Liver (tissue), 9 donors: Measurements from ENCODE around the gene RACGAP1. TPM values are rescaled to one million over a fixed set of nuclear protein-coding genes. Genes with fewer than 3 reads are reported as not detected.
A peak's percentile ranks its signal among the peaks of the same experiment; 100 is the strongest.

ENCODE experiments used
- DNase-seq: peaks from one replicate; pipeline ENCODE4 v3.0.0-alpha.2; 2017; ENCODE audit warnings: low spot score
- H3K27ac ChIP-seq, 2 donors: one replicate each; pipeline ENCODE4 v1.7.0; 2013; ENCODE audit warnings: inconsistent platforms in 2 of 2, low read length in 2 of 2, control low read depth in 1 of 2, low read depth in 1 of 2, mild to moderate bottlenecking in 1 of 2
- H3K27me3 ChIP-seq, 4 donors: one replicate each; pipeline versions ENCODE4 v1.6.1 to v1.7.0; 2013; ENCODE audit warnings: low read length in 3 of 4, inconsistent platforms in 1 of 4, mild to moderate bottlenecking in 1 of 4, moderate library complexity in 1 of 4; ENCODE audit not compliant: control insufficient read depth in 4 of 4, insufficient read depth in 4 of 4
- H3K36me3 ChIP-seq, 4 donors: one replicate each; pipeline versions ENCODE4 v1.6.1 to v1.7.0; 2013; ENCODE audit warnings: low read length in 3 of 4, mild to moderate bottlenecking in 3 of 4, low read depth in 1 of 4, moderate library complexity in 1 of 4; ENCODE audit not compliant: control insufficient read depth in 4 of 4, insufficient read depth in 3 of 4
- H3K4me1 ChIP-seq, 4 donors: one replicate each; pipeline versions ENCODE4 v1.6.1 to v1.7.0; 2013; ENCODE audit warnings: low read length in 3 of 4, mild to moderate bottlenecking in 3 of 4, moderate library complexity in 1 of 4; ENCODE audit not compliant: control insufficient read depth in 4 of 4, insufficient read depth in 4 of 4
- H3K4me3 ChIP-seq, 3 donors: one replicate each; pipeline versions ENCODE4 v1.6.1 to v1.7.0; 2013; ENCODE audit warnings: low read length in 3 of 3, control low read depth in 1 of 3, low read depth in 1 of 3, mild to moderate bottlenecking in 1 of 3
- H3K9ac ChIP-seq, 2 donors: one replicate each; pipeline ENCODE4 v1.7.0; 2013; ENCODE audit warnings: low read length in 2 of 2, mild to moderate bottlenecking in 2 of 2, moderate library complexity in 2 of 2, control low read depth in 1 of 2, low read depth in 1 of 2
- H3K9me3 ChIP-seq, 4 donors: one replicate each; pipeline versions ENCODE4 v1.6.1 to v1.7.0; 2013; ENCODE audit warnings: low read length in 3 of 4; ENCODE audit not compliant: control insufficient read depth in 4 of 4
- EGR1 ChIP-seq, 2 donors: IDR thresholded peaks; 2 replicates each; pipeline ENCODE4 v1.6.1; 2016 to 2018; ENCODE audit warnings: antibody characterized with exemption in 2 of 2, low read depth in 2 of 2
- FOXA1 ChIP-seq: IDR thresholded peaks from 2 replicates; pipeline ENCODE4 v1.6.1; 2016; ENCODE audit warnings: antibody characterized with exemption
- FOXA2 ChIP-seq: IDR thresholded peaks from 2 replicates; pipeline ENCODE4 v1.6.1; 2016; ENCODE audit warnings: antibody characterized with exemption
- HNF4A ChIP-seq, 2 donors: conservative IDR thresholded peaks; 2 replicates each; pipeline ENCODE4 v1.6.1; 2016; ENCODE audit warnings: antibody characterized with exemption in 2 of 2, mild to moderate bottlenecking in 2 of 2
- HNF4G ChIP-seq: IDR thresholded peaks from 2 replicates; pipeline ENCODE4 v1.6.1; 2016; ENCODE audit warnings: antibody characterized with exemption
- JUND ChIP-seq, 2 donors: IDR thresholded peaks; 2 replicates each; pipeline ENCODE4 v1.6.1; 2016; ENCODE audit warnings: antibody characterized with exemption in 2 of 2
- RAD21 ChIP-seq, 2 donors: IDR thresholded peaks; 2 replicates each; pipeline ENCODE4 v1.6.1; 2016; ENCODE audit warnings: antibody characterized with exemption in 2 of 2, mild to moderate bottlenecking in 2 of 2
- RXRA ChIP-seq, 2 donors: IDR thresholded peaks; 2 replicates each; pipeline ENCODE4 v1.6.1; 2017 to 2018; ENCODE audit warnings: antibody characterized with exemption in 2 of 2, mild to moderate bottlenecking in 1 of 2
- SP1 ChIP-seq: IDR thresholded peaks from 2 replicates; pipeline ENCODE4 v1.6.1; 2018; ENCODE audit warnings: antibody characterized with exemption, mild to moderate bottlenecking
- WGBS: extraction: QIAGEN DNeasy Blood & Tissue Kit; methylation state at CpG from one replicate; pipeline ENCODE4 v1.1.7; 2013; 5-methylcytosine and 5-hydroxymethylcytosine counted together
- polyA plus RNA-seq, 2 donors: library from polyadenylated mRNA; stranded (reverse) in 1 of 2; unstranded in 1 of 2; fragments of 200-250 nt in 1 of 2; fragments of >200 nt in 1 of 2; fragmentation: Nextera tagmentation in 1 of 2; extraction: Ambion mirVana in 1 of 2; gene quantifications; one replicate each; pipeline versions ENCODE4 v1.2.1 to v1.2.3, GENCODE V29; 2013 to 2015
- total RNA-seq, 2 donors: library from RNA; depleted of rRNA; stranded (reverse); fragments of >200 nt; gene quantifications; one replicate each; pipeline ENCODE4 v1.2.3, GENCODE V29; 2014
- TF ChIP-seq, protein P1 (sequence below): IDR thresholded peaks from 2 replicates; pipeline ENCODE4 v1.6.1; 2016; ENCODE audit warnings: antibody characterized with exemption
- TF ChIP-seq, protein P2 (sequence below): IDR thresholded peaks from 2 replicates; pipeline ENCODE4 v1.6.1; 2016; ENCODE audit warnings: antibody characterized with exemption
- TF ChIP-seq, protein P3 (sequence below): IDR thresholded peaks from 2 replicates; pipeline ENCODE4 v1.6.1; 2016; ENCODE audit warnings: antibody characterized with exemption, mild to moderate bottlenecking
- TF ChIP-seq, protein P4 (sequence below): IDR thresholded peaks from 2 replicates; pipeline ENCODE4 v1.6.1; 2016; ENCODE audit warnings: antibody characterized with exemption
- TF ChIP-seq, protein P5 (sequence below): fragments of 150-350 bp; IDR thresholded peaks from 2 replicates; pipeline ENCODE4 v1.5.1; 2017; ENCODE audit warnings: improper control_type of control experiment, low read depth, low read length; ENCODE audit not compliant: missing input control
- donor health status: healthy.
- donor health status: healthy.
- donor health status: healthy.
- donor health status: healthy.
- donor health status: healthy.

RACGAP1 gene
- total and polyA plus RNA-seq, 4 donors = 1.0 to 38.3 (median 2.9) TPM

DNA sequence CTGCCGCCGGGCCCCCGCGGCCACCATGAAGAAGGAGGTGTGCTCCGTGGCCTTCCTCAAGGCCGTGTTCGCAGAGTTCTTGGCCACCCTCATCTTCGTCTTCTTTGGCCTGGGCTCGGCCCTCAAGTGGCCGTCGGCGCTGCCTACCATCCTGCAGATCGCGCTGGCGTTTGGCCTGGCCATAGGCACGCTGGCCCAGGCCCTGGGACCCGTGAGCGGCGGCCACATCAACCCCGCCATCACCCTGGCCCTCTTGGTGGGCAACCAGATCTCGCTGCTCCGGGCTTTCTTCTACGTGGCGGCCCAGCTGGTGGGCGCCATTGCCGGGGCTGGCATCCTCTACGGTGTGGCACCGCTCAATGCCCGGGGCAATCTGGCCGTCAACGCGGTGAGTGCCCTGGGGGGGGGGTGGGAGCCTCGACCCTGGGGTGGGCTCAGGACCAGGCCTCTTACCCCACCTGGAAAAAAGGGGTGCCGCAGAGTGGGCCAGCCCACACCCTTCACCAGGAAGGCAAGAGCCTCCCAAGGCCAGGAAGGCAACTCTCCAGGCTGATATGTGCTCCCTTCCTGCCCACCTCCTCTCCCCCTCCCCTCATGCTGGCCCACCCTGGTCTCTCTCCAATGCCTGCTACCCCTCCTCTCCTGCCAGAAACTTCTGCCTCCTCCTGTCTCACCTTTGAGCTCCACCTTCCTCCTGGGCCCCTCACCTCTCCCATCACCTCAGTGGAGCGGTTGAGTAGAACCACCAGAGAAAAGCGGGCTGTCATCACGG is 63.1 kb downstream of the RACGAP1 start:
- Histone ChIP-seq H3K36me3 (no peaks in the 10 kb centered on the region), H3K27me3 (peaks cover 0 to 5% (median 1%) of the 10 kb centered on the region in 4 donors), H3K4me1 (peaks cover 6 to 22% (median 16%) of the 10 kb centered on the region in 4 donors), H3K27ac (no peak overlapping the region), H3K4me3 (peak overlapping the region in 1 of 3 donors; percentile 18), H3K9me3 (no peaks in the 10 kb centered on the region), H3K9ac (no peak overlapping the region)
- 75% methylated on average over 37 of the region's 37 CpGs for WGBS
- DNase-seq = no peak
- TF ChIP-seq, protein P1, sequence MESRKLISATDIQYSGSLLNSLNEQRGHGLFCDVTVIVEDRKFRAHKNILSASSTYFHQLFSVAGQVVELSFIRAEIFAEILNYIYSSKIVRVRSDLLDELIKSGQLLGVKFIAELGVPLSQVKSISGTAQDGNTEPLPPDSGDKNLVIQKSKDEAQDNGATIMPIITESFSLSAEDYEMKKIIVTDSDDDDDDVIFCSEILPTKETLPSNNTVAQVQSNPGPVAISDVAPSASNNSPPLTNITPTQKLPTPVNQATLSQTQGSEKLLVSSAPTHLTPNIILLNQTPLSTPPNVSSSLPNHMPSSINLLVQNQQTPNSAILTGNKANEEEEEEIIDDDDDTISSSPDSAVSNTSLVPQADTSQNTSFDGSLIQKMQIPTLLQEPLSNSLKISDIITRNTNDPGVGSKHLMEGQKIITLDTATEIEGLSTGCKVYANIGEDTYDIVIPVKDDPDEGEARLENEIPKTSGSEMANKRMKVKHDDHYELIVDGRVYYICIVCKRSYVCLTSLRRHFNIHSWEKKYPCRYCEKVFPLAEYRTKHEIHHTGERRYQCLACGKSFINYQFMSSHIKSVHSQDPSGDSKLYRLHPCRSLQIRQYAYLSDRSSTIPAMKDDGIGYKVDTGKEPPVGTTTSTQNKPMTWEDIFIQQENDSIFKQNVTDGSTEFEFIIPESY = no peak
- TF ChIP-seq RXRA (IDR thresholded peaks at IDR 0.05) = no peak
- TF ChIP-seq EGR1 (IDR thresholded peaks at IDR 0.05; ENCODE audit: low read depth in 2 of 2) = no peak
- TF ChIP-seq HNF4A (conservative IDR thresholded peaks at IDR 0.05) = no peak
- no peak for TF ChIP-seq JUND (IDR thresholded peaks at IDR 0.05)
- TF ChIP-seq FOXA1 = no peak
- TF ChIP-seq, protein P2, sequence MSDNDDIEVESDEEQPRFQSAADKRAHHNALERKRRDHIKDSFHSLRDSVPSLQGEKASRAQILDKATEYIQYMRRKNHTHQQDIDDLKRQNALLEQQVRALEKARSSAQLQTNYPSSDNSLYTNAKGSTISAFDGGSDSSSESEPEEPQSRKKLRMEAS = no peak
- TF ChIP-seq RAD21 (IDR thresholded peaks at IDR 0.05) = no peak
- TF ChIP-seq, protein P3, sequence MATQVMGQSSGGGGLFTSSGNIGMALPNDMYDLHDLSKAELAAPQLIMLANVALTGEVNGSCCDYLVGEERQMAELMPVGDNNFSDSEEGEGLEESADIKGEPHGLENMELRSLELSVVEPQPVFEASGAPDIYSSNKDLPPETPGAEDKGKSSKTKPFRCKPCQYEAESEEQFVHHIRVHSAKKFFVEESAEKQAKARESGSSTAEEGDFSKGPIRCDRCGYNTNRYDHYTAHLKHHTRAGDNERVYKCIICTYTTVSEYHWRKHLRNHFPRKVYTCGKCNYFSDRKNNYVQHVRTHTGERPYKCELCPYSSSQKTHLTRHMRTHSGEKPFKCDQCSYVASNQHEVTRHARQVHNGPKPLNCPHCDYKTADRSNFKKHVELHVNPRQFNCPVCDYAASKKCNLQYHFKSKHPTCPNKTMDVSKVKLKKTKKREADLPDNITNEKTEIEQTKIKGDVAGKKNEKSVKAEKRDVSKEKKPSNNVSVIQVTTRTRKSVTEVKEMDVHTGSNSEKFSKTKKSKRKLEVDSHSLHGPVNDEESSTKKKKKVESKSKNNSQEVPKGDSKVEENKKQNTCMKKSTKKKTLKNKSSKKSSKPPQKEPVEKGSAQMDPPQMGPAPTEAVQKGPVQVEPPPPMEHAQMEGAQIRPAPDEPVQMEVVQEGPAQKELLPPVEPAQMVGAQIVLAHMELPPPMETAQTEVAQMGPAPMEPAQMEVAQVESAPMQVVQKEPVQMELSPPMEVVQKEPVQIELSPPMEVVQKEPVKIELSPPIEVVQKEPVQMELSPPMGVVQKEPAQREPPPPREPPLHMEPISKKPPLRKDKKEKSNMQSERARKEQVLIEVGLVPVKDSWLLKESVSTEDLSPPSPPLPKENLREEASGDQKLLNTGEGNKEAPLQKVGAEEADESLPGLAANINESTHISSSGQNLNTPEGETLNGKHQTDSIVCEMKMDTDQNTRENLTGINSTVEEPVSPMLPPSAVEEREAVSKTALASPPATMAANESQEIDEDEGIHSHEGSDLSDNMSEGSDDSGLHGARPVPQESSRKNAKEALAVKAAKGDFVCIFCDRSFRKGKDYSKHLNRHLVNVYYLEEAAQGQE = no peak
- TF ChIP-seq, protein P4, sequence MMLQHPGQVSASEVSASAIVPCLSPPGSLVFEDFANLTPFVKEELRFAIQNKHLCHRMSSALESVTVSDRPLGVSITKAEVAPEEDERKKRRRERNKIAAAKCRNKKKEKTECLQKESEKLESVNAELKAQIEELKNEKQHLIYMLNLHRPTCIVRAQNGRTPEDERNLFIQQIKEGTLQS = no peak
- TF ChIP-seq FOXA2 = no peak
- TF ChIP-seq, protein P5, sequence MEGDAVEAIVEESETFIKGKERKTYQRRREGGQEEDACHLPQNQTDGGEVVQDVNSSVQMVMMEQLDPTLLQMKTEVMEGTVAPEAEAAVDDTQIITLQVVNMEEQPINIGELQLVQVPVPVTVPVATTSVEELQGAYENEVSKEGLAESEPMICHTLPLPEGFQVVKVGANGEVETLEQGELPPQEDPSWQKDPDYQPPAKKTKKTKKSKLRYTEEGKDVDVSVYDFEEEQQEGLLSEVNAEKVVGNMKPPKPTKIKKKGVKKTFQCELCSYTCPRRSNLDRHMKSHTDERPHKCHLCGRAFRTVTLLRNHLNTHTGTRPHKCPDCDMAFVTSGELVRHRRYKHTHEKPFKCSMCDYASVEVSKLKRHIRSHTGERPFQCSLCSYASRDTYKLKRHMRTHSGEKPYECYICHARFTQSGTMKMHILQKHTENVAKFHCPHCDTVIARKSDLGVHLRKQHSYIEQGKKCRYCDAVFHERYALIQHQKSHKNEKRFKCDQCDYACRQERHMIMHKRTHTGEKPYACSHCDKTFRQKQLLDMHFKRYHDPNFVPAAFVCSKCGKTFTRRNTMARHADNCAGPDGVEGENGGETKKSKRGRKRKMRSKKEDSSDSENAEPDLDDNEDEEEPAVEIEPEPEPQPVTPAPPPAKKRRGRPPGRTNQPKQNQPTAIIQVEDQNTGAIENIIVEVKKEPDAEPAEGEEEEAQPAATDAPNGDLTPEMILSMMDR = no peak
- no peak for TF ChIP-seq SP1
- TF ChIP-seq HNF4G = no peak
